A673 (cell line): ENCODE measurements around the gene EMX1.

ENCODE experiments used
- EZH2 ChIP-seq: fragments of 200-600 bp; sonication (generic); IDR thresholded peaks from 2 replicates; pipeline ENCODE4 v1.6.1; 2017; ENCODE audit warnings: borderline replicate concordance, low read depth, mild to moderate bottlenecking, mixed read lengths, antibody characterized with exemption, low read length; ENCODE audit not compliant: poor library complexity, severe bottlenecking
- TF ChIP-seq, protein P1 (sequence below): fragments of 300-800, 200-600 bp; sonication (generic); conservative IDR thresholded peaks from 2 replicates; pipeline ENCODE4 v1.5.1; 2017; ENCODE audit warnings: low read depth, mild to moderate bottlenecking, antibody characterized with exemption, low read length, moderate library complexity, mixed read lengths

DNA sequence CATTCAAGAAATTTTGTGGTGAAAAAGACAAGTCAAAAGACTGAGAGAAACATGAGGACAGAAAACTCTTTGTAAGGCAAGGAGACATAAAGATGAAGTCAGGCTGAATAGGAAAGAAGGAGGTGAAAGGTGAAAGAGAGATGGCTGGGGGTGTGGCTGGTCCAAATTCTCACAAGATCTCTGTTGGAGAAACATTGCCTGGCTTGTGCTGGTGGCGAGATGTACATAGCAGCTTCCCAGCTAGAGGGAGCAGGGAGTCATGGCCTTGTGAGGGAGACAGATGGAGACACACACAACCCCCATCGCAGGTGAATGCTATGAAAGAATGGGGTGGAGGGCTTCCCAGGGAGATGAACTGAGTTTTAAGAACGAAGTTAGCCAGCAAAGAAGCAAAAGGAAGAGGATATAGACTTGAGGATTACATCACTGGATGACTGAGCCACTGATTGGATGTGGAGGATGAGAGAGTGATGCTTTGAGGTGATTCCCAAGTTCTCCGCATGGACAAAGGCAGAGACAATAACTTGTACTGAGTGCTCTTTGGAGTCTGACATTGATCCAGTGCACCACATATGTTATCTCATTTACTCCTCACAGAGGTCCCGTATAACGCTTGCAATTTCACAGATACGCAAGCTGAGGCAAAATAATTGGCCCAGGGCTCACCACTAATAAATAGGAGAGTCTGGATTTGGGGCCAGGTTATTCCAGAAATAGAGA lies 3.7 kb upstream of the EMX1 start:
- TF ChIP-seq, protein P1, sequence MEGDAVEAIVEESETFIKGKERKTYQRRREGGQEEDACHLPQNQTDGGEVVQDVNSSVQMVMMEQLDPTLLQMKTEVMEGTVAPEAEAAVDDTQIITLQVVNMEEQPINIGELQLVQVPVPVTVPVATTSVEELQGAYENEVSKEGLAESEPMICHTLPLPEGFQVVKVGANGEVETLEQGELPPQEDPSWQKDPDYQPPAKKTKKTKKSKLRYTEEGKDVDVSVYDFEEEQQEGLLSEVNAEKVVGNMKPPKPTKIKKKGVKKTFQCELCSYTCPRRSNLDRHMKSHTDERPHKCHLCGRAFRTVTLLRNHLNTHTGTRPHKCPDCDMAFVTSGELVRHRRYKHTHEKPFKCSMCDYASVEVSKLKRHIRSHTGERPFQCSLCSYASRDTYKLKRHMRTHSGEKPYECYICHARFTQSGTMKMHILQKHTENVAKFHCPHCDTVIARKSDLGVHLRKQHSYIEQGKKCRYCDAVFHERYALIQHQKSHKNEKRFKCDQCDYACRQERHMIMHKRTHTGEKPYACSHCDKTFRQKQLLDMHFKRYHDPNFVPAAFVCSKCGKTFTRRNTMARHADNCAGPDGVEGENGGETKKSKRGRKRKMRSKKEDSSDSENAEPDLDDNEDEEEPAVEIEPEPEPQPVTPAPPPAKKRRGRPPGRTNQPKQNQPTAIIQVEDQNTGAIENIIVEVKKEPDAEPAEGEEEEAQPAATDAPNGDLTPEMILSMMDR: no peak
- no peak for TF ChIP-seq EZH2
